DMS53 (cell line): ENCODE measurements around the gene UBE3B.

ENCODE experiments used
- DNase-seq: peaks from one replicate; lab custom pipeline; 2025; lab: John Stamatoyannopoulos, UW

UBE3B gene

GRCh38 chr12:109552971-109553370 is 75.5 kb downstream of the UBE3B start:
- DNase-seq: no peak

DNA sequence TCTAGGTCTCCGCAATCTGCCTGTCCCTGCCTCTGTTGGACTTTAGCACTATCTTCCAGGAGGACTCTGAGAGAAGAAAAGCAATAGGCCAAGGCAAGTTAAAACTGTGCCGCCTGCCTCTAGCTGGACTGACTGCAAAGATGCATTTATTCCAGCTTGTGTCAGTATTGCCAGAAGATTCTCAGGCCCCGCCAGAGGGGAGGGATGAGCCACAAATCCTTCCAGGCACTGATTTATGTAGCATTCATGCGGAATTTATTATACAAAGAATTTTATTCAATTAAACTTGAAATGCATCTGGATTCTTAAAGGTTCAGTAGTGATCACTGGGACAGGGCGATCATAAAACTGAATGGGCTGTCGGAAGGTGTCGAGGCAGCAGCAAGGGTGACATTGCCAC is 76.0 kb downstream of the UBE3B start:
- no peak for DNase-seq

GRCh38 chr12:109553906-109554500 is 76.6 kb downstream of the UBE3B start:
- DNase-seq: no peak

- DNase-seq: peak; percentile 64
Observed at GRCh38 chr12:109554761-109555160, 77.3 kb downstream of the UBE3B start.

- DNase-seq: peak; percentile 82
Observed at GRCh38 chr12:109555431-109556315, 78.2 kb downstream of the UBE3B start.

GRCh38 chr12:109557200-109557599 is 79.8 kb downstream of the UBE3B start:
- no peak for DNase-seq

- DNase-seq: no peak
Observed at GRCh38 chr12:109557805-109558204, 80.4 kb downstream of the UBE3B start.

- DNase-seq: no peak
Observed at GRCh38 chr12:109558374-109559199, 81.2 kb downstream of the UBE3B start.

DNA sequence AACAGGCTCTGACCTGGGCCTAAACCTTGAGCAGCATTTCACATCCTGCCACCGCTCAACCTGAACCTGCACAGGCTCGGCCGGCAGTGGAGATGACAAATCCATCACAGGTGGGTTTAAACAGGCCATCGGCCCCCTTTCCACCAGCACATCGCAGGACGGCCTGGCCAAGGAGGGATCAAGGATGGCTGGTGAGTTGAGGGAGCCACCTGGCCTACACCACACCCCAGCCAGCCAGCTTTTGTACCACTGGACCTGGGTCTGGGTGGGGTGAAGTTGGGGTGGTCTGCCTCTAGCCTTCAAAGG is 81.7 kb downstream of the UBE3B start:
- no peak for DNase-seq

- DNase-seq: no peak
Observed at GRCh38 chr12:109559601-109560000, 82.2 kb downstream of the UBE3B start.

GRCh38 chr12:109560867-109561710 is 83.7 kb downstream of the UBE3B start:
- DNase-seq: no peak

GRCh38 chr12:109561711-109562030 is 84.2 kb downstream of the UBE3B start:
- no peak for DNase-seq

DNA sequence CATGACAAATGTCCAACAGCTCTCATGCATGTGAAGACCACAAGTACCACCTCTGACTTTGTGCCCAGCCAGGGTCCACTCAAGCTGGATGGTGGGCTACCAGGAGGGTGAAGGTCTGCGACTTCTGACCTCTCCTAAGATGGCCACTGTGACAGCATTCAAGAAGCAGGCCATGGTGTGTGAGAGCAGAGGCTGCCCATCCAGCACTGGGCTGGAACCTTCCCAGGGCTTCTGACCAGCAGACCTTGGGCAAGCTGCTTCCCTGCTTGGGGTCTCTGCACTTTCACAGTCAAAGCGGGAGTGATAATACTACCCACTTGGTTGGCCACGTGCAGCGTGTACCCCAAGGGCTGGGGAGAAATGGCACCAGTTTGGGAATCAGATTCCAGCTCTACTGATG is 85.4 kb downstream of the UBE3B start:
- DNase-seq: no peak

DNA sequence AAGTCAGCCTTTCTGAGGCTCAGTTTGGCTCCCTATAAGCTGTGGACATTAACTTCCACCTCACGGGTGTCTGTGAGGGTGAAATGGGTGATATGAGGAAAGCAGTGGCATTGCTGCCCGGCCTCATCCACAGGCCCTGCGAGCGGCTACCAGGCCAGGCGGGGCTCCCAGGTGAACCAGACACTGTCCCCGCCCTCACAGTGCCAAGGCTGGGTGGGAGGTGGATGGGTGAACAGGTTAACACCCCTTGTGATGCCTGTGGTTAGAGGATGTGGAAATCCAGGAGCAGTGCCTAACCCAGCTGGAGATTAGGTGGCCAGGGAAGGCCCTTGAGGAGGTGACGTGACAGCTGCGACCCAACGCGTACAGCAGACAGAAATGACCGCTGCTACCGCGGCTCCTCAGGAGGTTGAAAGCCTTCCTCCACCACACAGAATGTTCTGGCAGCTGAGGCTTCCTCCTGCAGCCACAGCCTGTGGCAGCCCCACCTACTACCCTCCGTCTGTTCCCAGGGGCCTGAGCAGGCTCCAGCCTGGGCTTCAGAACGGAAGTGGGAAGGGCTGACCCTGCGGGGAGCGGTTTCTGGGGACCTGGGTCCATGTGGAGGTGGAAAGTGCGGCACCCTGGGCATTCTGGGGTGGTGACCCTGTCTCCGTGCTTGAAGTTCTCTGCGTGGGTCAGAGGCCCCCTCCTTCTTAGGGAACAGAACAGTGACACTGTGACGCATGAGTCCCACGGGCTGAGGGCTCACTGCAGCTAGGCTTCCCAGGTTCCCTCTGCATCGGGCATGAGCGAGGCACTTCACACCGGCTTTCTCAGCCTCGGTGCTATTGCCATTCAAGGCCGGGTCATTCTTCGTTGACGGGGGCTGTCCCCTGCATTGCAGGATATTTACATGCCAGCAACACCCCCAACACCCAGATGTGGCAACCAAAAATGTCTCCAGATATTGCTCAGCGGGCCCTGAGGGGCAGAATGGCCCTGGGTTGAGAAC is 86.2 kb downstream of the UBE3B start:
- DNase-seq: no peak

GRCh38 chr12:109566424-109566823 is 89.0 kb downstream of the UBE3B start:
- no peak for DNase-seq

GRCh38 chr12:109567296-109567695 is 89.9 kb downstream of the UBE3B start:
- no peak for DNase-seq

DNA sequence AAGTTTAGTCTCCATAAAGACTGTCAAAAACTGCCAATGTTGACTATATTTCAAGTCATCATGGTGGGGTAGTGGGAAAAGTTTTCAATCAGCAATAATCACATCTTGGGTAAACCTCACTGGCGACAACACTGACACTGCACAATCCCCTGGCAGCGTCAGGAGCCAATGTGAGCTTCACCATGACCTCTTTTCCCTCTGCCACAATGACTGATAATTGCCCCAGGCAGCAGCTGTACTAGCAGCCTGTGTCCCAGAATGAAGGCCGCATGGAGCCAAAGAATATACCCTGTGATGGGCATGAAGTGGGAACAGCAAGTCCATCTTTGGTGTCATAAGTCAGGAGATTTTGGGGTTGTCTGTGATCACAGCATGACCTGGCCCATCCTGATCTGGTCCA is 90.5 kb downstream of the UBE3B start:
- no peak for DNase-seq

DNA sequence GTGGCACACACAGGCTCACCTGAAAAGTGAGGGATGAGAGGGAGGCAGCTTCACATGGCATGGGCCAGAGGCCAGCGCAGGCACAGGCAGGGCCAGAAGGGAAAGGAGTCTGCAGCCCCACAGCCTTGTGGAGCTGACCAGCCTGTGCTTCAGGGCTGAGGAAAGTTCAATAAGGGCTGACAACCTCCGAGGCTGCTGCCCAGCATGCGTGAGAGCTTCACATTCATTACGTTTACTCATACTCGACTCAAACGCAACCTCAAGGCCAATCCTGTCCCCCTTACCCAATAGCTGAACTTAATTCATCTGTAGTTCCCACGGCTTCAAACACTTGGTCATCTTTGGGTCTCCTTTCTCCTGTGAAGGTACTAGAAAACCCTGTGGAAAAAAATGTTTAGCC is 91.1 kb downstream of the UBE3B start:
- no peak for DNase-seq

- peak; percentile 46 for DNase-seq
Observed at GRCh38 chr12:109571773-109572505, 94.5 kb downstream of the UBE3B start.

- no peak for DNase-seq
Observed at GRCh38 chr12:109572506-109572845, 95.0 kb downstream of the UBE3B start.
